Lower lobe of right lung (tissue), 2 donors: ENCODE data around the gene CDH23. TPM values are rescaled to one million over a fixed set of nuclear protein-coding genes. Genes with fewer than 3 reads are reported as not detected.

ENCODE experiments used
- ATAC-seq, 2 donors: fragments of 200-7000 bp; cut with Tn5 transposase; one replicate each; pipeline ENCODE4 v1.9.1; 2020 to 2022; ENCODE audit warnings: mild to moderate bottlenecking in 2 of 2, moderate library complexity in 2 of 2
- DNase-seq: peaks from one replicate; pipeline ENCODE4 v3.0.0-alpha.2; 2020
- H3K27ac ChIP-seq: fragments of 200-600 bp; one replicate; pipeline ENCODE4 v1.8.0; 2022
- H3K27me3 ChIP-seq: fragments of 200-600 bp; one replicate; pipeline ENCODE4 v1.8.0; 2022; ENCODE audit warnings: low read depth
- H3K36me3 ChIP-seq: fragments of 200-600 bp; one replicate; pipeline ENCODE4 v1.8.0; 2022; ENCODE audit warnings: mild to moderate bottlenecking
- H3K4me1 ChIP-seq: fragments of 200-600 bp; one replicate; pipeline ENCODE4 v1.8.0; 2022
- H3K4me3 ChIP-seq: fragments of 200-600 bp; one replicate; pipeline ENCODE4 v1.8.0; 2022; ENCODE audit warnings: mild to moderate bottlenecking
- H3K9me3 ChIP-seq: fragments of 200-600 bp; one replicate; pipeline ENCODE4 v1.8.0; 2022
- intact Hi-C: fragments of 100-400 bp; cut with DNase I; formaldehyde crosslinking; loops from one replicate; pipeline ENCODE4 v1.11.0; 2022
- total RNA-seq: library from RNA; stranded (reverse); fragmentation: NEBNext Ultra II Directional; extraction: Animal tissue kit (Norgen Biotek cat#: 25700); gene quantifications from one replicate; pipeline ENCODE4 v1.2.1, GENCODE V29; 2021
- TF ChIP-seq, protein P1 (sequence below): fragments of 200-600 bp; IDR thresholded peaks from one replicate; pipeline ENCODE4 v1.8.0; 2022; ENCODE audit warnings: antibody characterized with exemption, mild to moderate bottlenecking
- donor health status: DM: no; HTN: yes; CAD: no; lungs with severe emphysema.

Gene CDH23
- total RNA-seq, 1 donor from 2014 or later = 9.4 TPM

- no peak overlapping the region for H3K27ac ChIP-seq
- H3K36me3 ChIP-seq = no peaks in the 10 kb centered on the region
- no peak for ATAC-seq
- H3K4me3 ChIP-seq = no peak overlapping the region
- H3K27me3 ChIP-seq = no peaks in the 10 kb centered on the region
- DNase-seq = no peak
- intact Hi-C loops = no loop called here
- TF ChIP-seq, protein P1, sequence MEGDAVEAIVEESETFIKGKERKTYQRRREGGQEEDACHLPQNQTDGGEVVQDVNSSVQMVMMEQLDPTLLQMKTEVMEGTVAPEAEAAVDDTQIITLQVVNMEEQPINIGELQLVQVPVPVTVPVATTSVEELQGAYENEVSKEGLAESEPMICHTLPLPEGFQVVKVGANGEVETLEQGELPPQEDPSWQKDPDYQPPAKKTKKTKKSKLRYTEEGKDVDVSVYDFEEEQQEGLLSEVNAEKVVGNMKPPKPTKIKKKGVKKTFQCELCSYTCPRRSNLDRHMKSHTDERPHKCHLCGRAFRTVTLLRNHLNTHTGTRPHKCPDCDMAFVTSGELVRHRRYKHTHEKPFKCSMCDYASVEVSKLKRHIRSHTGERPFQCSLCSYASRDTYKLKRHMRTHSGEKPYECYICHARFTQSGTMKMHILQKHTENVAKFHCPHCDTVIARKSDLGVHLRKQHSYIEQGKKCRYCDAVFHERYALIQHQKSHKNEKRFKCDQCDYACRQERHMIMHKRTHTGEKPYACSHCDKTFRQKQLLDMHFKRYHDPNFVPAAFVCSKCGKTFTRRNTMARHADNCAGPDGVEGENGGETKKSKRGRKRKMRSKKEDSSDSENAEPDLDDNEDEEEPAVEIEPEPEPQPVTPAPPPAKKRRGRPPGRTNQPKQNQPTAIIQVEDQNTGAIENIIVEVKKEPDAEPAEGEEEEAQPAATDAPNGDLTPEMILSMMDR = no peak
- H3K4me1 ChIP-seq = no peaks in the 10 kb centered on the region
- no peaks in the 10 kb centered on the region for H3K9me3 ChIP-seq
Observed at GRCh38 chr10:71547312-71547711, 150.6 kb downstream of the CDH23 start.

GRCh38 chr10:71547876-71548846 is 151.4 kb downstream of the CDH23 start:
- TF ChIP-seq, protein P1 = peak; percentile 27
- ATAC-seq = peak; percentile 82 to 90
- H3K9me3 ChIP-seq = no peaks in the 10 kb centered on the region
- peak overlapping the region; percentile 49 for H3K27ac ChIP-seq
- no peak overlapping the region for H3K4me3 ChIP-seq
- H3K27me3 ChIP-seq = no peaks in the 10 kb centered on the region
- peak; percentile 76 for DNase-seq
- H3K36me3 ChIP-seq = no peaks in the 10 kb centered on the region
- H3K4me1 ChIP-seq = no peaks in the 10 kb centered on the region
- intact Hi-C loops = no loop called here

DNA sequence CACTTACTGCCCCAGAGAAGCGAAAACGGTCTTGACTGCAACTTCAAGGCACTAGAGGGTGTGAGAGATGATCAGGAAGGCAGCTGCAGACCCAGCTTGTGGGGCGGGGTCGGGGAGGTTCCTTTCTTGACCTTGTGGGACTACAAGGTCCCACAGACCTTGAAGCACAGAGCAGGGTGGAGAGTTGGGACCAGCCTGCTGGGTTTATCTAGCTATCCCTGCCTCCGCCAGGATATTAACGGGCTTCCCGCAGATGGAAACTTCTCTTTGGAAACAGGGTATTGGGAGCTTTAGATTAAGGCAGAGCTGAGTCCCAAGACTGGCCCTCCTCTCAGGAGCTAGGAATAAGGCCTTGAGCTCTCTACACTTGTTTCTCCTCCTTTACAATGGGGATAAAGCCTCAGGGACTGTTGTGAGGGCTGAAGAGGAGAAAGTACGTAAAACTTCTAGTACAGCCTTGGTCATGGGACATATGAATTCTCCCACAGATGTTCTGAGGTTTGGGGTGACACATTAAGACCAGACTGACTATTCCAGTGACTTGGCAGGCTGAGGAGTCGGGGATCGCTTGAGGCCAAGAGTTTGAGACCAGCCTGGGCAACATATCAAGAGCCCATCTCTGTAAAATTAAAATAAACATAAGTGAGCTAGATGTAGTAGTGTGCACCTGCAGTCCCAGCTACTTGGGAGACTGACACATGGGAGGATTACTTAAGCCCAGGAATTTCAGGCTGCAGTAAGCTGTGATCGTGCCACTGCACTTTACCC is 153.2 kb downstream of the CDH23 start:
- H3K4me3 ChIP-seq = no peak overlapping the region
- H3K27me3 ChIP-seq = no peaks in the 10 kb centered on the region
- no peaks in the 10 kb centered on the region for H3K36me3 ChIP-seq
- TF ChIP-seq, protein P1 = no peak
- intact Hi-C loops = no loop called here
- no peak for ATAC-seq
- DNase-seq = no peak
- no peak overlapping the region for H3K27ac ChIP-seq
- no peaks in the 10 kb centered on the region for H3K9me3 ChIP-seq
- H3K4me1 ChIP-seq = no peaks in the 10 kb centered on the region

GRCh38 chr10:71550628-71551027 is 153.9 kb downstream of the CDH23 start:
- H3K9me3 ChIP-seq = no peaks in the 10 kb centered on the region
- H3K4me1 ChIP-seq = no peaks in the 10 kb centered on the region
- no peak overlapping the region for H3K4me3 ChIP-seq
- no peaks in the 10 kb centered on the region for H3K27me3 ChIP-seq
- no peak overlapping the region for H3K27ac ChIP-seq
- ATAC-seq (no peak), DNase-seq (no peak)
- intact Hi-C loops = no loop called here
- TF ChIP-seq, protein P1 = no peak
- H3K36me3 ChIP-seq = no peaks in the 10 kb centered on the region

DNA sequence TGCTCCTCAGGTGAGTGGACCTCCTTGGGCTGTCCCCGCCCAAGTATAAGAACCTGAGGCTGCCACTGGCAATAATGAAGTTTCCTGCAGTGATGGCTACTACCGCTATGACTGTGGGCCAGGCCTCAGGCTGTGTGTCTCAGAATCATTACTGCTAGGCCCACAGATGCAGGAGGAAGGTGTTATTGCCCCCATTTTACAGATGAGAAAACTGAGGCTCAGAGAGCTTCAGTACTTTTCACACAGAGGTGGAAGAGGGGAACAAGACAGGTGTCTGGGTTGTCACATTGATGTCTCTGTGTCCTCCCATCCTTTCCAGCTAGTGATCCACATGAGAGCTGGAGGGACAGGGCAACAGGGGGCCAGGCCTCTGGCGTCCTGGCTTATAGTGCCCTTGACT is 155.2 kb downstream of the CDH23 start:
- TF ChIP-seq, protein P1 = no peak
- no peaks in the 10 kb centered on the region for H3K9me3 ChIP-seq
- no peaks in the 10 kb centered on the region for H3K36me3 ChIP-seq
- H3K27ac ChIP-seq = no peak overlapping the region
- no peak for DNase-seq
- no peak for ATAC-seq
- no peak overlapping the region for H3K4me3 ChIP-seq
- intact Hi-C loops = no loop called here
- H3K27me3 ChIP-seq = no peaks in the 10 kb centered on the region
- H3K4me1 ChIP-seq = no peaks in the 10 kb centered on the region
